ENCODE measurements around the gene NUF2. TPM values are rescaled to one million over a fixed set of nuclear protein-coding genes. Genes with fewer than 3 reads are reported as not detected.
A peak's percentile ranks its signal among the peaks of the same experiment; 100 is the strongest.

NUF2 gene
- total RNA-seq (10 to 100 TPM in 1 of 2 donors, not detected in 1; 31.6 TPM), polyA plus RNA-seq (1 to 10 TPM in 1 of 2 donors, under 1 TPM in 1; 0.80 to 1.0 TPM)

GRCh38 chr1:163321311-163322305, at the start of gene NUF2:
NUF2 (plus strand) TSS chr1:163321954; CDS start chr1:163326052, 4,098 bp downstream.
- under 1% methylated on average over 58 of the region's 58 CpGs for WGBS
- Histone ChIP-seq H3K36me3 (ENCODE audit: control insufficient read depth in 4 of 4, insufficient read depth in 3 of 4, low read depth in 1 of 4, low read length in 3 of 4) (peaks cover 2 to 16% (median 4%) of the 10 kb centered on the region in 4 donors), H3K4me3 (ENCODE audit: low read depth in 1 of 3, low read length in 3 of 3) (peak within 1 kb of the TSS; percentile 64 to 93 (median 83)), H3K27me3 (ENCODE audit: control insufficient read depth in 4 of 4, insufficient read depth in 4 of 4, low read length in 3 of 4) (no peaks in the 10 kb centered on the region), H3K27ac (ENCODE audit: low read depth in 1 of 2, low read length in 2 of 2) (peak within 1 kb of the TSS; percentile 11 to 23), H3K9ac (ENCODE audit: low read depth in 1 of 2, low read length in 2 of 2) (peak within 1 kb of the TSS; percentile 18 to 87), H3K4me1 (ENCODE audit: control insufficient read depth in 4 of 4, insufficient read depth in 4 of 4, low read length in 3 of 4) (peaks cover 2 to 17% (median 14%) of the 10 kb centered on the region in 4 donors), H3K9me3 (ENCODE audit: control insufficient read depth in 4 of 4, low read length in 3 of 4) (no peaks in the 10 kb centered on the region)
- TF ChIP-seq GABPA (IDR thresholded peaks at IDR 0.05 in 1 of 2, conservative IDR thresholded peaks at IDR 0.05 in 1 of 2) (peak; percentile 98 to 99), SP1 (IDR thresholded peaks at IDR 0.05) (peak; percentile 85), HNF4G (IDR thresholded peaks at IDR 0.05) (no peak), HNF4A (conservative IDR thresholded peaks at IDR 0.05) (peak; percentile 31 to 46), MAX (IDR thresholded peaks at IDR 0.05) (peak; percentile 99), RXRA (IDR thresholded peaks at IDR 0.05) (peak; percentile 63 to 72), CTCF (IDR thresholded peaks at IDR 0.05; ENCODE audit: low read depth, low read length, missing input control) (no peak), RAD21 (IDR thresholded peaks at IDR 0.05) (peak; percentile 24 to 61), EGR1 (IDR thresholded peaks at IDR 0.05; ENCODE audit: low read depth in 2 of 2) (peak in 1 of 2 donors; percentile 75), ATF3 (IDR thresholded peaks at IDR 0.05) (peak; percentile 56), NR2F2 (IDR thresholded peaks at IDR 0.05) (peak; percentile 64), JUND (IDR thresholded peaks at IDR 0.05) (peak in 1 of 2 donors; percentile 54), FOXA2 (IDR thresholded peaks at IDR 0.05) (peak; percentile 43), FOXA1 (IDR thresholded peaks at IDR 0.05) (peak; percentile 88), TAF1 (conservative IDR thresholded peaks at IDR 0.05) (peak; percentile 47), YY1 (IDR thresholded peaks at IDR 0.05) (peak; percentile 95), ZBTB33 (IDR thresholded peaks at IDR 0.05) (peak; percentile 97), REST (IDR thresholded peaks at IDR 0.05) (peak; percentile 88)
- DNase-seq (ENCODE audit: low spot score) = peak; percentile 98
